ENCODE measurements around the gene NPAS1. TPM values are rescaled to one million over a fixed set of nuclear protein-coding genes. Genes with fewer than 3 reads are reported as not detected.

Gene NPAS1
- polyA plus RNA-seq, 1 donor (not counting 4 experiments of a cell fraction or from before 2014, with no cell fraction given) = 0.42 TPM

GRCh38 chr19:46985542-46986415, 33.9 kb upstream of the NPAS1 start:
- dilution Hi-C loops (cut with MboI; ENCODE audit: extremely low pct_ligation_motif_present, low sequenced_read_pairs) = no loop called here
- FAIRE-seq = no peak
- Histone ChIP-seq H3K27me3 (ENCODE audit: control insufficient read depth, extremely low read depth, insufficient read depth, low read length) (no peaks in the 10 kb centered on the region), H3K4me3 (ENCODE audit: control insufficient read depth in 2 of 3, extremely low read depth in 1 of 3, insufficient read depth in 2 of 3, low read depth in 1 of 3, low read length in 3 of 3) (no peak overlapping the region), H4K20me1 (ENCODE audit: control insufficient read depth, extremely low read depth, insufficient read depth, low read length) (no peaks in the 10 kb centered on the region), H3K36me3 (ENCODE audit: control insufficient read depth in 2 of 2, extremely low read depth in 1 of 2, insufficient read depth in 2 of 2, low read length in 2 of 2) (peaks cover 13% of the 10 kb centered on the region in 2 experiments), H3K9ac (ENCODE audit: control insufficient read depth, extremely low read depth, insufficient read depth, low read length) (no peak overlapping the region), H3K4me2 (ENCODE audit: control insufficient read depth, extremely low read depth, insufficient read depth, low read depth, low read length) (no peak overlapping the region), H3K9me3 (ENCODE audit: control insufficient read depth, low read depth, low read length) (no peaks in the 10 kb centered on the region), H3K27ac (ENCODE audit: control insufficient read depth, insufficient read depth, low read length) (no peak overlapping the region), H3K9me1 (ENCODE audit: control insufficient read depth, extremely low read depth, insufficient read depth, low read length) (no peaks in the 10 kb centered on the region), H3K79me2 (ENCODE audit: control insufficient read depth, insufficient read depth, low read length) (peaks cover 9% of the 10 kb centered on the region), H2AFZ (ENCODE audit: control insufficient read depth, low read length) (no peak overlapping the region), H3K4me1 (ENCODE audit: control insufficient read depth, extremely low read depth, insufficient read depth, low read length) (no peaks in the 10 kb centered on the region)
- no peak for DNase-seq (ENCODE audit: low read depth, low spot score)
- TF ChIP-seq EZH2 (IDR thresholded peaks at IDR 0.05; ENCODE audit: low read length) (no peak), CTCF (optimal IDR thresholded peaks at IDR 0.05 in 1 of 3, IDR thresholded peaks at IDR 0.05 in 1 of 3, conservative IDR thresholded peaks at IDR 0.05 in 1 of 3; ENCODE audit: extremely low read depth in 1 of 3, insufficient read depth in 2 of 3, low read length in 3 of 3) (no peak)

GRCh38 chr19:46988614-46989230, 30.9 kb upstream of the NPAS1 start:
- DNase-seq (ENCODE audit: low read depth, low spot score) (no peak), FAIRE-seq (no peak)
- TF ChIP-seq EZH2 (IDR thresholded peaks at IDR 0.05; ENCODE audit: low read length) (no peak), CTCF (optimal IDR thresholded peaks at IDR 0.05 in 1 of 3, IDR thresholded peaks at IDR 0.05 in 1 of 3, conservative IDR thresholded peaks at IDR 0.05 in 1 of 3; ENCODE audit: extremely low read depth in 1 of 3, insufficient read depth in 2 of 3, low read length in 3 of 3) (no peak)
- Histone ChIP-seq H3K79me2 (ENCODE audit: control insufficient read depth, insufficient read depth, low read length) (peaks cover 7% of the 10 kb centered on the region), H3K9me1 (ENCODE audit: control insufficient read depth, extremely low read depth, insufficient read depth, low read length) (no peaks in the 10 kb centered on the region), H3K9ac (ENCODE audit: control insufficient read depth, extremely low read depth, insufficient read depth, low read length) (no peak overlapping the region), H3K4me1 (ENCODE audit: control insufficient read depth, extremely low read depth, insufficient read depth, low read length) (no peaks in the 10 kb centered on the region), H3K27ac (ENCODE audit: control insufficient read depth, insufficient read depth, low read length) (no peak overlapping the region), H3K36me3 (ENCODE audit: control insufficient read depth in 2 of 2, extremely low read depth in 1 of 2, insufficient read depth in 2 of 2, low read length in 2 of 2) (peaks cover 25 to 40% of the 10 kb centered on the region in 2 experiments), H3K4me3 (ENCODE audit: control insufficient read depth in 2 of 3, extremely low read depth in 1 of 3, insufficient read depth in 2 of 3, low read depth in 1 of 3, low read length in 3 of 3) (no peak overlapping the region), H4K20me1 (ENCODE audit: control insufficient read depth, extremely low read depth, insufficient read depth, low read length) (no peaks in the 10 kb centered on the region), H3K27me3 (ENCODE audit: control insufficient read depth, extremely low read depth, insufficient read depth, low read length) (no peaks in the 10 kb centered on the region), H3K9me3 (ENCODE audit: control insufficient read depth, low read depth, low read length) (no peaks in the 10 kb centered on the region), H3K4me2 (ENCODE audit: control insufficient read depth, extremely low read depth, insufficient read depth, low read depth, low read length) (no peak overlapping the region), H2AFZ (ENCODE audit: control insufficient read depth, low read length) (no peak overlapping the region)
- dilution Hi-C loops (cut with MboI; ENCODE audit: extremely low pct_ligation_motif_present, low sequenced_read_pairs) = no loop called here
